ENCODE data around the gene DDX41. TPM values are rescaled to one million over a fixed set of nuclear protein-coding genes. Genes with fewer than 3 reads are reported as not detected.
A peak's percentile ranks its signal among the peaks of the same experiment; 100 is the strongest.
"Not testable (repeated sequence)": the region's sequence is repeated elsewhere in the genome, so short reads cannot be mapped to it uniquely, and the experiment has no call there.

Gene DDX41
- total RNA-seq, 1 donor from 2014 or later, result 29.8 TPM

DNA sequence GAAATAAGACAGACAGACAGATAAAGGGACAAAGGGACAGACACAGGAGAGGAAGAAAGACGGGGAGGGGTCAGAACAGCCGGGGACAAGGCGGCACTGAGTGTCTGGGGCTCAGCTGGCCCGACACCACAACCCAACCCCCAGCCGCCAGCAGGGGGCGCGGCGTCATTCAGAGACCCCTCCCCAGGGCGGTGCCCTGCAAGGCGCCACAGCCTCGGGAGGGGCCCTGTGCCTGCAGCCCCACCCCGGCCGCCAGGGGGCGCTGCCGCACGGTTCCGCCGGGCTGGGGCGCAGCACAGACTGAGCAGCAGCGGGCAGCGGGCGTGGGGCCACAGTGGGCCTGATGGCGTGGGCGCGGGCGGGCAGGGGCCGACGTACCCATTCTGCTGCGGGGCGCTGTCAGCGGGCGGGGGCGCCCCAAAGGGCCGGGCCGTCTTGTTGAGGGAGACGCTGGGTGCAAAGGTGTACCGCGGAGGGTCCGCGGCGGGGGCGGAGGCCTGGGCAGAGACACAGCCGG is 25.3 kb downstream of the DDX41 start:
- ATAC-seq (peak; percentile 4), DNase-seq (no peak)
- intact Hi-C loops (cut with micrococcal nuclease), result no loop called here

DNA sequence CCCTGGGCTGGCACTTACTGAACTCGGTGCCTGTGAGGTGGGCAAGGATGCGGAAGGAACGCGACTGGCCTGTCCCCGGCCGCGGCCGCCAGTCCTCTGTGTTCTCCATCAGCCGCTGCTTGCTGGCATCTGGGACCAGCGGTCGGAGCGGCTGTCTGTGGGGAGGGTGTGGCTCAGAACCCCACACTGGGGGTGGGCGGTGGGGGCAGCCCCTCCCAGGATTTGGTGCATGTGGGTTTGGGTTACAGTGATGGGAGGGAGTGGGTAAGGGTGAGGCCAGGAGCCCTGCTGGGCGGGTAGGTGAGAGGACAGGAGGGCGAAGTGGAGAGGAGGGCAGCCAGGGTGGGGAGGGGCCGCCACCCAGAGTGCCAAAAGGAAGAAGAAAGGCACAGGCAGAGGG is 25.8 kb downstream of the DDX41 start:
- intact Hi-C loops (cut with micrococcal nuclease), result no loop called here
- DNase-seq (no peak), ATAC-seq (no peak)

DNA sequence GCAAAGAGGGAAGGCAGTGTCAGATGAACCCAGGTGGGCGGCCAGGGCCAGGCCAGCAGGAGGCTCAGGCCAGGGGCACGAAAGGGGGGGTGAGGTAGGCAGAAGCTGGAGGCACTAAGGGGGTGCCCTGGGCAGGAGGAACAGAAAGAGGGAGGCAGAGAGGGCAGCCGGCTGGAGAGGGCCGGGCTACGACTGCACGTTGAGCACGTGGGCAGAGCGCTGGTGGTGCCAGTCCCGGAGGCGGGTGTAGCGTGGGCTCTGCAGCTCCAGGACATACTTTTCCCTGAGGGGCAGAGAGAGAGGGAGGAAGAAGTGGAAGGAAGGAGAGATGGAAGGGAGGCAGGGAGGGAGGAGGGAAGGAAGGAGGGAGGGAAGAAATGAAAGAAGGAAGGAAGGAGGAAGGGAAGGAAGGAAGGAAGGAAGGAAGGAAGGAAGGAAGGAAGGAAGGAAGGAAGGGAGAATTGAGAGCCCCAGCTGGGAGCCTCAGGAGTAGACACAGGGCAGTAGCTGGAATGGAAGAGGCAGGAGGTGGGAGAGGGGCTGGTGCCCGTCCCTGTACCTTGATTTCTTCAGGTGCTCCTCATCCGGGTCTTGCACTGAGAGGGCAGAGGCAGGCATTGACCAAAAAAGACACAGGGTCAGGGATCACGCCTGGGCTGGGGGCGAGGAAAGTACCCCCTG is 26.3 kb downstream of the DDX41 start:
- no peak for ATAC-seq
- intact Hi-C loops (cut with micrococcal nuclease), result no loop called here

DNA sequence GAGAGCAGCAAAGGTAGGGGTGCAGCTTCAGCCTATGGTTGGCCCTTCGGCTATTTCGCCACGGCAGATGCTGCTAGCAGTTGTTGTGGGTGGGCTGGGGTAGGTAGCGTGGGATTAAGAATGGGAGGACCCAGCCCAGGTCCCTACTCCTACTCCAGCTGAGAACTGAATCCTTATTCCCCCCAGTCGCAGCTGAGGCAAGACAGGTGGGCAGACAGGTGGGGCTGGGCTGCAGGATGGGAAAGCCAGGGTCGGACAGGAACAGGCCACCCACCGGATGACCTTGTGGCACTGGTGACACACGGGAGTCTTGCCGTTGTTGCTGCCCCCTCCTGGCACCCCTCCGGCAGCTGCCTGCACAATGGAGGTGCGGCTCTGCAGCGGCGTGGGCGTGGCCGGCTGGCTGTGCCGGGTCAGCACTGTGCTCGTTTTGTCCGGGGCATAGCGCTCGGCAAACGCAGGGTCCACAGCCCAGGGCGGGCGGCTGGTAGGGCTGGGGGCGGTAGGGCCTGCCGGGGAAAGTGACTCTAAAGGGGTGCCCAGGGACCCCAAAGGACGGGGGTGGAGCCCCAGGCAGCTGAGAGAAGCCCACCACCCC is 27.5 kb downstream of the DDX41 start:
- no peak for DNase-seq
- no peak for ATAC-seq
- intact Hi-C loops (cut with micrococcal nuclease), result no loop called here

More for the DNA sequence above, 26.3 kb downstream of the DDX41 start:
- no peak for DNase-seq

DNA sequence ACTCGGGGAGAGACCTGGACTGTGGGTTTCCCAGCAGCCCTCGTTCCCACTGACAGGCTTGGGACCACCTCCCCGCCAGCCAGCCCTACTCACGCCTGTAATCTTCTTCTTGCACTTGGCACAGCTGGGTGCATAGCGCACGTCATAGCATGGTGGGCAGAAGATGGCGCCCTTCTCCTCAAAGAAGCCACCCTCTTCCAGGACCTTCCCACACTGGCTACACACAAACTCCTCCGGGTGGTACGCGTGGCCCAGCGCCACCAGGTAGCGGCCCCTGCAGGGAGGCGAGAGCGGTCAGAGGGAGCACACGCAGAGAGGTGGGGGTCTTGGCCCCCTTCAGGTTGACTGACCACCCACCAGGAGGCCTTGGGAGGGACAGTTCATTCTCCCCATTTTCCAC is 28.8 kb downstream of the DDX41 start:
- no peak for DNase-seq
- intact Hi-C loops (cut with micrococcal nuclease), result no loop called here
- no peak for ATAC-seq

DNA sequence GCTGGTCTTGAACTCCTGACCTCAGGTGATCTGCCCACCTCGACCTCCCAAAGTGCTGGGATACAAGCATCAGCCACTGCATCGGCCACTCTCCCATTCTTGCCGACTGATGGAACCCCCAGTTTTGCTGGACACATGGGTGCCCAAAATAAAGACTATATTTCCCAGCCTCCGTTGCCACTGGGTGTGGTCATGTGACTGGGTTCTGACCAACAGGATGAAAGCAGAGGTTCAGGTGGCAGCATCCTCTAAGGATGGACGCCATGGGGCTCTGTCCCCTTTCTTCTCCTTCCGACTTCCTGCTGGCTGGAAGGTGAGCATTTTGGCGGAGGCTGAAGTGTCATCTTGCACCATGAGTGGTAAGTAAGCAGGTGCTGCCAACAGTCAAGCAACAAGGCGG is 29.6 kb downstream of the DDX41 start:
- ATAC-seq (no peak), DNase-seq (no peak)
- intact Hi-C loops (cut with micrococcal nuclease), result no loop called here

DNA sequence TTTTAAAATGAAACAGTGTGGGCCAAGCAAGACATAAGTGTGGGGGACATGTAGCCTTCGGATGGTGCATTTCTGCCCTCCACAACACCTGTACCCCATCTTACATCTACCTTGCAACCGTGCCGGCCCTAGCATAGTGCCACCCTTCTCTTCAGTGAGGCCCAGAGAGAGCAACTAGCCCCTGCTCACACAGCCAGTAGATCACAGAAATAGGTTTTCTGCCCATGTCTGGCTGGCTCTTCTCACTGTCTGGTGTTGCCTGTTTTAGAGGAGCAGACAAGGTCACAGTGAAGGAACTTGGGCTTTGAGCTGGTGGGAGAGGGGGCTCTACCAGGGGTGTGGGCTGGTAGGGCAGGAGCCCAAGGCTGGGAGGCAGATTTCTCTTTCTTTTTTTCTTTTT is 30.5 kb downstream of the DDX41 start:
- ATAC-seq (no peak), DNase-seq (no peak)
- intact Hi-C loops (cut with micrococcal nuclease), result no loop called here

DNA sequence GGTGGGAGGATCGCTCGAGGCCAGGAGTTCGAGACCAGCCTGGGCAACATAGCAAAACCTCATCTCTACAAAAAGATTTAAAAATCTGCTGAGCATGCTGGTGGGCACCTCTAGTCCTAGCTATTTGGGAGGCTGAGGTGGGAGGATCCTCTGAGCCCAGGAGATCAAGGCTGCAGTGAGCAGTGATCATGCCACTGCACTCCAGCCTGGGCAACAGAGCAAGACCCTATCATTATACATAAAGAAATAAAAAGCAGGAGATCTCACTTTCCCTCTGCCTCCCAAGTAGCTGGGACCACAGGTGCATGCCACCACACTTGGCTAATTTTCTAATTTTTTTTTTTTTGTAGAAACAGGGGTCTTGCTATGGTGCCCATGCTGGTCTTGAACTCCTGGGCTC is 31.0 kb downstream of the DDX41 start:
- ATAC-seq; DNase-seq; intact Hi-C loops (cut with micrococcal nuclease): not testable (repeated sequence)

DNA sequence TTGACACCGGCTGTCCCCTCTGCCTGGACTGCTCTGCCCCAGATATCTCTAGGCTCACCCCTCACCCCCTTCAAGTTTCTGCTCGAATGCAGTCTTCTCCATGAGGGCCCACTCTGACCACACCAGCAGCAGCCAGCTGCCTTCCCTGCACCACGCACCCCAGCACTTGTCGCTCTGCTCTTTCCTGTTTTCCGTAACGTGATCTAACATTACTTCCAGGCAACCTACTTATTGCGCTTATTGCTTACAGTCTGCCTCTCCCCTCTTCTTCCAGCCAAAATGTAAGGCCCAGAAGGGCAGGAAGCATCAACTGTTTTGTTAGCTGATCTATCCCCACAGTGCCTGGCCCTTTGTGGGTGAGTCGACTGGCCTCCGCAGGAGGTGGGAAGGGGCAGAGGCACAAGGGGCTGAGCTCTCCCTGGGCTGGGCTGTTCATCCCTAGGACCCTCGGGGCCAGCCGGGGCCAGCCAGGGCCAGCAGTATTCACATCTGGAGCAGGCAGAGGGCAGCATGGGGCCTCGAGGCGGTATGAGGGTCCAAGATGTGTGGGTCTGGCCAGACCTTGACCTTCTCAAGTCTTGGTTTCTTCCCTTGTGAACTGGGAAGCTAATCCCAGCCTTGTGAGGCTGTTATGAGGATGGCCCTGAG is 31.7 kb downstream of the DDX41 start:
- no peak for ATAC-seq
- intact Hi-C loops (cut with micrococcal nuclease), result no loop called here

DNA sequence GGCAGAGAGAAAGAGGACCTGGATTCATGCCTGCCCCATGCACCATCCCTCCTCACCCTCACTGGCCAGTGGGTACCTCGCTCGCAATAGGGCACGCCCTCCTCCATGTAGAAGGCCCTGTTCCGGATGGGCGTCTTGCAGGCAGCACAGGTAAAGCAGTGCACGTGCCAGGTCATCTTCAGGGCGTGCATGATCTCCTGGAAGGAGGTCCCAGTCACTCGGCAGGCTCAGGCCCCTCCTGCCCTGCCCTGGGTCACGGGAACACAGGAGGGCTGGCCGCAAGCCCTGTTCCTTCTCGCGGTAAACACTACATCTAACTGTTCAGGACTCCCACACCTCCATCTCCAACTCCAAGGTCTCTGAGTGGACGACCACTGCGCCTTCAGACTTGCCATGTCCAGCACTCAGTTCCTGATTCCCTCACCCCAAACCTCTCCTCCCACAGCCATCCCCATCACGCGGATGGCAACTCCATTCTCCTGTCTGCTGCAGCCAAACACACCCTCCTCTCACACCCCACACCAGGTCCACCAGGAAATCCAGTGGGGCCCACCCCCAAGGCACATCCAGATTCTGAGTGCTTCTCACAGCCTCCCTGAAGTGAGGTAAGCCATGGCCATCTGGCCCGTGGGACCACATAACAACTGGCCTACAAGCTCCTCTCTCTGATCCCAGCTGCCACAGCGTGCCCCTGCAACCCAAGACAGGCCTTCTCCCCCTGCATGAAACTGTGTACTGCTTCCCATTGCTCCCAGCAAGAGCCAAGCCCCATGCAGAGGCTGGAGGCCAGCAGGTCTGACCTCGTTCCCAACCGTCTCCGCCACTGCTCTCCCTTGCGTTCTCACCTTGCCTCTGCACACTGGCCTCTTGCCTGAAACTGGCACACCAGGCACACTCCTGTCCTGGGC is 32.5 kb downstream of the DDX41 start:
- ATAC-seq, result no peak
- no peak for DNase-seq
- intact Hi-C loops (cut with micrococcal nuclease), result no loop called here

More for the DNA sequence above, 31.7 kb downstream of the DDX41 start:
- DNase-seq, result peak; percentile 26

DNA sequence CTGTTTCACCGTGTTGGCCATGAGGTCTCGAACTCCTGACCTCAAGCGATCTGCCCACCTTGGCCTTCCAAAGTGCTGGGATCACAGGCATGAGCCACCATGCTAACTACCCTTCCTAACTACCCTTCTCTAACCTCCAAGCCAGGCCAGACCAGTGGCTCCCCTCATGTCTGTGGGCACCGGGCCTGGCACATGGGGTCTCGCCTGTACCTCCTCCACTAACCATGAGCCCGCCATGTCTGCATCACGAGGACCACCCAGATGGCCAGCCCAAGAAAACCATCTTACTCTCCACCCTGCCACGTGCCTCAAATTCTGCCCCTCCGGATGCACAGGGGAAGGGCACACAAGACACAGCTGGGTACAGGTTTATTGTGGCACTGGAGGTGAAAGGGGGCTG is 33.7 kb downstream of the DDX41 start:
- intact Hi-C loops (cut with micrococcal nuclease), result no loop called here
- no peak for ATAC-seq
- DNase-seq, result no peak

DNA sequence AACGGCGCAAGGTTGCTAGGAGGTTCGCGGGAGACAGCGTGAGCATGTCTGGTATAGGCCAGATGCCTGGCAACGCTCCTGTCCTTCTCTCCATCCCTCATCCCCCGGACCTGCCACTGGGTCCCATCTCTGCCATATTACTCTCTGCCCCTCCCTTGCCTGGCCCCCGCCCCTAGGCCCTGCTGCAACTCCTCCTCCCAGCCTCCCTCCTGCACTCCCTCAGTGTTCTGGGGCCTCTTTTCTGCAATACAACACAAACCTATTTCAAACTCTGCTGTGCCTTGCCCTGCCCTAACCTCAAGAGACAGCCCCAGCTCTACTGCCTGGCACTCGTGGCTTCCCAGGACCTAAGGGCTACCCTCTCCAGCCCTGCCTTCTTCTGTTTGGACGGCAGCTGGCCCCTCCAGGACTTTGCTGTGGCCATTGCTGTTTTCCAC is 34.4 kb downstream of the DDX41 start:
- ATAC-seq (no peak), DNase-seq (peak; percentile 29)
- intact Hi-C loops (cut with micrococcal nuclease), result no loop called here

DNA sequence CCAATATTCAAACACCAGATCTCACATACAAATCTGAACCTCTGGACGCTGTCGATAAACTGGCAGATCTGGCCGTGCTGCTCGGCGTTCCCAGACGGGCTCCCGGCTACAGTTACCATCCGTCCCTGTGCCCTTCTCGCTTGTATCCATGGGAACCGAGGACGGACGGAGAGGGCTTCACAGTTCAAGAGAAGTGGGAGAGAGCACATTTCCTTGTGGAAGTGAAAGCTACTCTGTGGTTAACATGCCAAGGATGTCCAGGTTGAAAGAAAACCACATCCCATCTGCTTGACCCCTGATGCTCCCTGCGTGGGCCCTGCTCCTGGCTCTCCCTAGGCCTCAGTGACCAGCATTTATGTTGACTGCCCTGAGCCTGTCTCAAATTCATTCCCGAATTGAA is 37.0 kb downstream of the DDX41 start:
- DNase-seq, result no peak
- ATAC-seq, result peak; percentile 10
- intact Hi-C loops (cut with micrococcal nuclease), result no loop called here

DNA sequence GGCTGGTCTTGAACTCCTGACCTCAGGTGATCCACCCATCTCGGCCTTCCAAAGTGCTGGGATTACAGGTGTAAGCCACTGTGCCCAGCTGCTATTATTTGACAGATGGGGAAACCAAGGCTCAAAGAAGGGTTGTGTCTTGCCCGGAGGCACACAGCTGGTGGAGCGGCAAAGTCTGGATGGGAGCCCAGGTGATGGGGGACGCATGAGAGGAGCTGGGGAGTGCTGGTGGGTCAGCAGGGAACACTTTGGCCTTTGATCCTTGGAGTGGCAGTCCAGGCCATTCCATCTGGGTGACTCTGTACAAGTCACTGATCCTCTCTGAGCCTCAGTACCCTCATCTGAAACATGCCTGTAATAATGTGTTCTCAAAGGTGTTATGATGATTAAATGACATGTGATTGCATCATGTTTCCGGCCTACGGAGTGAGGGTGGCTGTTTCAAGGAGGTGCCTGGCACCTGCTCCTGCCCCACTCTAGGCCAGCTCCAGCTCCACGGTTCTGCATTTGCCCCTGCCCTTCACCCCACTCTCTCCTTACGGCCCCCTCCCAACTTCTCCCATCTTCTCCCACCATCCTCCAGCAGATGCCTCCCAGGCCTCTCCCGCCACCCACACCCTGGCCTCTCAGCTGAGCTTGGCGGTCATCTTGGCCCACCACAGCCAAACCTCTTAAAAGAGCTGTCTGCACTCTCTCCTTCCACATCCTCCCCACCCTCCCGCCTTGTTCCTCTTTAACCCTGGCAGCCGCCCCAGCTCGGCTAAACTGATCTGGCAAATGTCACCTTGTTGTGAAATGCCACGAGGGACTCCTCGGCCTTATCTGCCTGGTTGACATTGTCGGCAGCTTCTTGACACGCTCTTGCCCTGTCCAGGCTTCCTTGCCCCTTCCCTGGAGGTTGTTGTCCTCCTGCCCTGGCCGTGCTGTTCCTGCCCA is 37.8 kb downstream of the DDX41 start:
- ATAC-seq (peak; percentile 93), DNase-seq (peak; percentile 94)
- intact Hi-C loops (cut with micrococcal nuclease), result no loop called here

DNA sequence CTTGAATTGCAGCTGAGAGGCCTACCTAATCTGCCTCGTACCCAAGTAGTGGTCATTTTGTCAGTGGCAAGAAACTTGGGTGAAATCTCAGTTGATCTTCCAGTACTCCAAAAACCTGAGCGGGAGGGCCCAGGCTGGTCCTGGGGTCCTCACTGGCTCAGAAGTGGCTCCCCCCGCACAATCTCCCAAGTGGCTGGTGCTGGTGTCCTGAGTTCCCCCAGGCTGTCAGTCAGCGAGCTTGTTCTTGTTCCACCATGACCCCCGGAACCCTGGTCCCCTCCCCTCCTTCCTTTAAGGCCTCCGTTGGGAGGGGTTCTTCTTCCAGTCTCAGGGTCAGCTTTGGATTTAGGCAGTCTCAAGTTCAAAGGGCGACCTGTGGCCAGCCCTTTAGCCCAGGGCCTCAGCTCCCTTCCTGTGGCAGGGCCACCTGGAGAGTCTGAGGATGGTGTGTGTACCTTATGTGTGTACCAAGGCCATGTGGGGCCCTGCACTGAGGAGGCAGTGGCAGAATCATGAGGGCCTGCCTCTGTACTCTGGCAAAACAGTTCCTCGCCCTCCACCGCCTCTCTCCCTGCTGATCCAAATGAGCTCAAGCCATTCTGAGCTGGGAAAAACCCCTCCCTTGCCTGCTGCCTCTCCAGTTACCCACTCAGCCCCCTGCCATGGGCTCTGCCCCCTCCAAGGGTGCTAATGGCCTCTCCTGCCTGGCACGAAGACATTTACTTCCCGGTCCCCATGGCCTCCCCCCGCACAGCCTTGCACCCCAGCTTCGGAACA is 38.9 kb downstream of the DDX41 start:
- ATAC-seq (no peak), DNase-seq (peak; percentile 29)
- intact Hi-C loops (cut with micrococcal nuclease), result no loop called here

DNA sequence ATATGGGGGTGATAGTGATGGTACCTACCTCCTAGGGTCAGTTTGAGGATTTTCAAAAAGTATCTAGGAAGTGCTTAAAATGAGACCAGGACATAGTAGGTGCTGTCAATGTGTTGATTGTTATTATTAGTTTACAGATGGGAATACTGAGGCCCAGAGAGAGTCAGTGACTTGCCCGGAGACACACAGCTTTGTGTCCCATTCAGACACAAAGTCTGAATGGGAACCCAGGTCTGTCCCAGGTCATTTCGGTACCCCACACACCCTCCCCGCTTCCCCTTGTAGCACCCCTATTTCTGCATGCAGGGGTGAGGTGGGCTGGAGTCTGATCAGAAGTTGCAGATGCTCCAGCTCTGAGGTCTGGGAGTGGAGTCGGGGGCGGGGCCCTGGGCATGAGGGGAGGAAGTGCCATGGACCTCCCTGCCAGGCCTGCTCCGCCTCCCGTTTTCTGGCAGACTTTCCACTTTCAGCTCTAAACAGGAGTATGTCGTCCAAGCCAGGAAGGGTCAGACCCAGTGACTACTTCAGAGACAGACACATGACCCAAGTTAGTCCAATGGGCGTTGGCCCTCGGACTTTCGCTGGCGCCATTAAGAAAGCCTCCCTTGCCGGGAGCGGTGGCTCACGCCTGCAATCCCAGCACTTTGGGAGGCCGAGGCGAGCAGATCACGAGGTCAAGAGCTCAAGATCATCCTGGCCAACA is 40.1 kb downstream of the DDX41 start:
- DNase-seq, result no peak
- intact Hi-C loops (cut with micrococcal nuclease), result no loop called here

More for the DNA sequence above, 40.1 kb downstream of the DDX41 start:
- ATAC-seq, result no peak

Data from left ventricle myocardium superior (tissue), 1 donor.